Smooth muscle cell of the brain vasculature (primary cell): Measurements from ENCODE around the gene GALNTL6.
A peak's percentile ranks its signal among the peaks of the same experiment; 100 is the strongest.

Experiments used
- DNase-seq: peaks from one replicate; pipeline ENCODE4 v3.0.0-alpha.2; 2012; ENCODE audit warnings: low read depth, low spot score

The GALNTL6 gene

DNA sequence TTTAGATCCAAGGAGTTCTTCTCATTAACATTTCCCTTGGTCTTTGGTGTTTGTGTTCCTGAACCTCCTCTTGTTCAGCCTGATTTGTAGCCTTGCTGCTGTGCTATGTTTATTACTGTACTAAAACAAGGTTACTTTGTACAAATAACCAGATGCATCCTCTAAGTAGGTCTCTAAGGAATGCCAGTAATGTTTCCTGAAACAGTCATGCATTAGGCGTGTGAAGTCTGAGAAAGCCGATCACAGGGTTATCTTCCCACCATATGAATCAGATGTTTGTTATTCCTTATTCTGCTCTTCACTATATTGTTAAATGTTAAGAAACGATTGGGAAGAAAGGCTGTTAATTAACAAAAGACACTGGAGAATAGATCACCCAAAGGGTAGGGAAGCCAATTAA, 66.9 kb downstream of the GALNTL6 start:
- DNase-seq: peak; percentile 20

DNA sequence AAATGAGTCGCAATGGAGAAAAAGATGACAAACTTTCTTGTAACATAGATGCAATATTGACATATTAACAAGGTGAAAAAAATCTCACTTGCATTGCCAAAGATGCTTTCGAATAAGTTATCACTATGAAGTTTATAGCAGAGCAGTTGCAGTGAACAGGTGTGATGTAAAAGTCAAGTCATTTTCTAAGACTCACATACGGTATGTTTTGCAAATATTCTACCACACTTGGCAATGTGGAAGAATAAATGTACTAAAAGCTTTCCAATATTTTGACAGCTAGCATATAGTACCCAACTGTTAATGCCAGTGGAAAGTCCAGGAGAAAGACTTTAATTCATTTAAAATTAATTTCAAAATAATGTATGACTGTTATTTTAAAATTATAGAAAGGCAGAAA, 76.5 kb downstream of the GALNTL6 start:
- no peak for DNase-seq

DNA sequence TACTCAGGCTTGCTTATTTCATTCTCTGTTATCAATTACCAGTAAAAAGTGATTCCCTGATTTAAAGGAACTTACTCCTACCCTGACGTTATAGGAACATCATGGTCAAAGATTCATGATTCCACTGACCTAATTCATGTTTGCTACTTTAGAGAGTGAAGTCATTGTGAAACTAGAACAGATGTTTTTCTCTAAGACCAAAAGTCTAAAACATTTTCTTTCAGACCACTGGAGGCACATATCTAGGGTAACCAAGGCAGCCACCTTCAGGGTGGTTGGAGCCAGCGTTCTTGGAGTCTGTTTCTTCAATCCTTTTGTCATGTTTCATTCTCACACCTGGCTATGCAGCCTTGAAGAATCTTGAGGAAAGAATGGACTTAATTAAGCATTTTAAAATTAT, 77.8 kb downstream of the GALNTL6 start:
- DNase-seq: no peak

DNA sequence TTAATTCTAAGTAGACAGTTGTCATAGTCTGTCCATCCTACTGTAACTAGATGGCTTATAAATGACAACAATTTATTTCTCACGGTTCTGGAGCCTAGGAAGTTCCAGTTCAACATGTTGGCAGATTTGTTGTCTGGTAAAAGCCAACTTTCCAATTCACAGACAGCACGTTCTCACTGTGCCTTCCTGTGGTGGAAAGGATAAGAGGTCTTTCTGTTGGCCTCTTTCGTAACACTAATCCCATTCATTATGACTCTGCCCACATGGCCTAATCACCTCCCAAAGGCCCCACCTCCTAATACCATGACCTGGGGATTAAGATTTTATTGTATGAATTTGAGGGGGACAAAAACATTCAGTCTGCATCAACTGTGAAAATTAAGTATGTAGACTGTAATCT, 83.2 kb downstream of the GALNTL6 start:
- DNase-seq: no peak

DNA sequence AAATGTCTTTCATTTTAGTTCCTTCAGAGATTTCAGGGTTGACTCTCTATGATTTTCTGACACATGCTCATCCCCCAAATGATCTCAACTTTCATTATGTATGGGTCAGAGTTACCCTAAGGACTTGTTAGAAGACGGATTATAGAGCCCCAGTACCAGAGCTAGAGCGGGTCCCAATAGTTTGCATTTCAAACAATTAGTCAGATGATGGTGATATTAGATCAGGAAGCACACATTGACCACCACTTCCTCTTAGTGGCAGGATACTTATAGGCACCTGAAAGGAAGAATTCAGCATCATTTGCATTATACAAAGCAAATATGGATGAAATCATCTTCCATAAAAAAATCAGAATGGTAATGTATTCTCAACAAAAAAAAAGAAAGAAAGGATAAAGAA, 106.1 kb downstream of the GALNTL6 start:
- no peak for DNase-seq

DNA sequence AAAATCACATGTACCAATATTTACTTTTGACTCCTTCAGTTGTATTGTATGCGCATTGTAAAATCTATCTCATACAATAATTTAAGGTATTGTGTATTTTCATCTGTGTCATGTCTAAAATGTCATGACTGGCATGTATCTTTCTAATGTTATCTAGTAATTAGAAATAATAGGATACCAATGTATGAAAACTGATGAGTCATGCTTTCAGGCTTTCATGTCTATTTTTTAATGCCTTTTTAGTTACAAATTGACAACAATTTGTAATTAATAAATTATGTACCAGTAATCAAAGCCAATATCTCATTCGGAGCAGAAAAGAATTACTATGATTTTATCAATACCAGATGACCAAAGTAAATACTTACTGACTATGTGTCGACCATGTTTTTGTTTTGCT, 107.7 kb downstream of the GALNTL6 start:
- no peak for DNase-seq

DNA sequence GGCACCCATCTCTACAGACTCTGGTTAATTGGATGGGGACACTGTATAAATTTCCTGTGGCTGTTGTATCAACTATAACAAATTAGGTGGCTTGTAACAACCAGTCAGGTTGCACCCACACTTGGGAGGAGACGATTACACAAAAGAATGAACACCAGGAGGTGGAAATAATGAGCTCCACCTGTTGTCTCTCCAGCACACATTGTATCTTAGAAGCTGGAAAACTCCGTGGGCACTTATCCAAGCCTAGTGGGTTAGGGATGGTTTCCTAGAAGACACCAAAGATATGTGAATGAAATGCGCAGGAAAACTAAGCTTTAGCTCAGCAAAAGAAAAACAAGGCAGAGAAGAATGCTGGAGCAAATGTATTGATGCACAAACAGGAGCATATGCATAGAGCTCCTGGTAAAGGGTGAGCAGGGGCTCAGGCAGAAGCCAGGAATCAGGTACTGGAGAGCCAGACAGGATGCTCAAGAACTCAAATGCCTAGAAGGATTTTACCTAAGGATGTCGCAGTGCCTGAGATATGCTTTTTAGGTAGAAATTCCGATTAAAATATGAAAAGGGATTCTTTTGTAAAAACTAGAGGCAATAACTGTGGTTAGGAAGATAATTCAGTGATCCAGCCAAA, 111.7 kb downstream of the GALNTL6 start:
- no peak for DNase-seq

DNA sequence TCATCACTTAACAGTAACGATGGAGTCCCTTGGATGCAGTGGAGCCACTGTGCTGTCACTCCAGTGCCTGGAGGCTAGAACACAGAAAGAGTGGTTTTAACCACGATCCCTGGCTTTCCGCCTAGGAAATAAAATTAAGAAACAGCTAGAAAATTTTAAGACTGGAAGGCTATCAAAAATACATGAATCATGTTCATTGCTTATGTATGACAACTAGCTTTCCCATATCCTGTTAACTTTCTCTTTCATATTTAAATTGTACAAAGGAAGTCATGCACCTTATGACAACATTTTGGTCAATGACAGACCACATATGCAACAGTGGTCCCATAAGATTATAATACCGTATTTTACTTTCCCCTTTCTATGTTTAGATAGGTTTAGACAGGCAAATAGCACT, 115.1 kb downstream of the GALNTL6 start:
- DNase-seq: no peak

DNA sequence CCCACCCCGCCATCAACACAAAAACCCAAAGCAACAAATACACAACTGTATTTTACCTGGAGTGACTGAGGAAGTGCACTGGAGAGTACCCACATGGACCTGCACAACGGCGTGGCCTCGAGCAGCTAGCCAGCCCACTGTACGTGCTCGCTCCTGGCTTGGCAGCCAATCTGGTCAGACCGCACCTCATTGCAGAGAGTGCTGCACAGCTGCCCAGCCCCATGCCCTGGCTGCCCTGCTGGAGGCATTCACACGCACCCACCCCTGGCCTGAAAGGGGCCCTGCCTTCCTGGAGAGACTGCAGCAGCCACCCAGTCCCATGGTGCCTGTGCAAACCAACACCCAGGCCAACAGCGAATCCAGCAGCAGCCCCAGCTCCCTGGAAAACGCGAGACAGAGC, 116.3 kb downstream of the GALNTL6 start:
- no peak for DNase-seq

DNA sequence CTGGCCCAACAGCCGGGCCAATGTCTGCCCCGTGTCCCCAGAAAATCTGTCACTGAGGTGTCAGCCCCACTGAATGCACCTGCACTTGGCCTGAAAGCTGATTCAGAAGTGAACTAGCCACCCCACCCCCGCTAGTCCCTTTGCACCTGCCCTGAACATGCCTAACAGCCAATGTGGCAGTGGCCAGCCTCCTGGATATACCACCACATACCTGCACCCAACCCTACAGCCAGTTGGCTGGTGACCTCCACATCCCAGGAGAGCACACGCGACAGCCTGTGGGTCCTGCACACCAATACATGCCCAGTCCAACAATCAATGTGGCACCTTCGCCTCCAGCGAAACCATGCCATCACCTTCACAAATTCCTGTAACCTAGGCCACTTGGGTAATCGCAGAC, 116.7 kb downstream of the GALNTL6 start:
- DNase-seq: no peak

DNA sequence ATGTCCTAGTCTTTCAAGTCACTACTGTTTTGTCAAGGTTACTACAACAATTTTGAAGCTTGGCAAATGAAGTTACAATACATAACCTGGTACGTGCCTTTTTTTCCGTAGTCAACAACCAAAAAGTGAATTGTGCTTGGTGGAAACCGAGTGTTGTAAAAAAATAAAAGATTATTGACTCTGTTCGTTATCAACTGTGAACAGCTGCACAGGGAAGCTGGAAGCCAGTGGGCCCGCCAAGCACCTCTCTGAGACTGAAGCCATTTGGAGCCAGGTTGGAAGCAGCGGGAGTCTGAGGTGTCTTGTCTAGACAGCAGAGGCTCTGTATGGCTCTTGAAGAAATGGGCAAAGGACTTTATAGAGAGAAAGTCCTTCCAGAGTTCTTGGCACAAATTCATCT, 119.0 kb downstream of the GALNTL6 start:
- DNase-seq: no peak

DNA sequence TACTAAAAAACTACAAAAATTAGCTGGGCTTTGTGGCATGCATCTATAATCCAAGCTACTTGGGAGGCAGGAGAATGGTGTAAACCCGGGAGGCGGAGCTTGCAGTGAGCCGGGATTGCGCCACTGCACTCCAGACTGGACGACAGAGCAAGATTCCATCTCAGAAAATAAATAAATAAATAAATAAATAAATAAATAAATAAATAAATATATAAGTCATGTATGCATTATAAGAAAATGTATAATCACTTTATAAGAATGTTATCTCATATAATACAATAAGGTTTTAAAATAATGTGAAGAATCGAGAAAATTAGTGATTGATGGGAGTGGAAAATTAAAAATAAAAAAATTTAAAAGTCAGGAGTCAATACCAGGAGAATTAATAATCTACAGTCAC, 127.5 kb downstream of the GALNTL6 start:
- no peak for DNase-seq

DNA sequence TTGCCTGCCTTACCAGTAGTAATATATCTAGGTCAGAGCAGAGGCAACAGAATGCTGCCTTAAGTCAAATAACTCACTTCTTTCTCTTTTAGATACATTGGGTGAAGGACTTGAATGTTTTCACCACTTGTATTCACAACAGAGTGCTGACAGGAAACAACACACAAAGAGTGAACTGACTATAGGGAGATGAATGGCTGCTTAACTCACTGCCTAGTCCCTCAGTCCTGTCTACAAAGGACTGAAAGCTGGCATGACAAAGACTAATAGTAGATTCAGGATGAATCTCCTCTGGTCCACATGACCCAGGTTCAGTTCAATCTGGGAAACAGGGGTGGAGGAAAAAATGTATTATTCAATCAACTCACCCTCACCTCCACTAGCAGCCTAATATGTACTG, 134.2 kb downstream of the GALNTL6 start:
- DNase-seq: no peak

DNA sequence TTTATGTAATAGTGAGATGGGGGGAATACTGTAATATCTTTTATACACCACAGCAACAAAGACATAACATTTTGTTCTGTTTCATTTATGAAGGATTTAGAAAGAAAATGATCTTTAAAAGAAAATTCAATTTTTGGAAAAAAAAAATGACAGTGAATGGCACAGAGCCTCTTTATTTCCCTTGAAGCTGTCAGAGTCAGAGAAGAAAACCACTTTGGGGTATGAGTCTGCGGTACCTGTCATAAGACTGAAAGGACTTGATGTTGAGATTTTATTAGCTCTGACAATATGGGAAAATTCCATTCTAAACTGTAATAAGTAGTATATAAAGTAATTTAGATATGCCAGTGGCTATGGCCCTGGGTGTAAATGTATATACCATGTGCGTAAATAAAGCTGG, 134.8 kb downstream of the GALNTL6 start:
- DNase-seq: no peak

DNA sequence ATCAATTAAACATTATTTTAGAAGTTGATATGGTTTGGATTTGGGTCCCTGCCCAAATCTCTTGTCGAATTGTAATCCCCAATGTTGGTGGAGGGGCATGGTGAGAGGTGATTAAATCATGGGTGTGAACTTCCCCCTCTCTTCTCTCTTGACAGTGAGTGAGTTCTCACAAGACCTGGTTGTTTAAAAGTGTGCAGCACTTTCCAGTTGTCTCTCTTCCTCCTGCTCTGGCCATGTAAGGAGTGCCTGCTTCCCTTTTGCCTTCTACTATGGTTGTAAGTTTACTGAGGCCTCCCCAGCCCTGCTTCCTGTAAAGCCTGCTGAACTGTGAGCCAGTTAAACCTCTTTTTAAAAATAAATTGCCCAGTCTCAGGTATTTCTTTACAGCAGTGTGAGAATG, 141.4 kb downstream of the GALNTL6 start:
- no peak for DNase-seq

DNA sequence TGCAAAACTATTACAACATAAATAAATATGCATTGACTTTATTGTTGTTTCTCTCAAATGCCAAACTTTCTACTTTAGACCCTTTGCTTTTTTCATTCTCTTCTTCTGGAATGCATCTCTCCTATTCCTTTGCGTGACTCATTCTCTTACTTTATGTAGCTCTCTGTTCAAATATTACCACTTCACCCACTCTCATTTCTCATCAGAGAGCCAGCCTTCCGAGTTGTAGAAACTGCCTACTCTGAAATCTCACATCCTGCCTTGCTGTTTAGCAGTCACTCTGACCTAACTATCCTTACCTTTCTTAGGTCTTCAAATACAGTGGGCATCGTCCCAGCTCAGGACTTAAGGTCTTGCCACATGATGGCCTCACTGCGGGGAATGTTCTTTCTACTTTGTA, 143.5 kb downstream of the GALNTL6 start:
- no peak for DNase-seq

DNA sequence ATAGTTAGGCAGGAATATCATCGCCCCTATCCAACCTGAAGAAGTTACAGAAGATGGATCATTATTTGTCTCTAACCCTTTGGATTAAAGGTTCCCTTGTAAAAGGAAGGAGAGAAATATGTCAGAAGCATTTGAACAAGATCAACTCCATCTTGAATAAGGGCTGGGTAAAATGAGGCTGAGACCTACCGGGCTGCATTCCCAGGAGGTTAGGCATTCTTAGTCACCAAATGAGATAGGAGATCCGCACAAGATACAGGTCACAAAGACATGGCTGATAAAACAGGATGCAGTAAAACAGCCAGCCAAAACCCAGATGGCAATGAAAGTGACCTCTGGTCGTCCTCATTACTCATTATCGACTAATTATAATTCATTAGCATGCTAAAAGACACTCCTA, 148.9 kb downstream of the GALNTL6 start:
- no peak for DNase-seq

DNA sequence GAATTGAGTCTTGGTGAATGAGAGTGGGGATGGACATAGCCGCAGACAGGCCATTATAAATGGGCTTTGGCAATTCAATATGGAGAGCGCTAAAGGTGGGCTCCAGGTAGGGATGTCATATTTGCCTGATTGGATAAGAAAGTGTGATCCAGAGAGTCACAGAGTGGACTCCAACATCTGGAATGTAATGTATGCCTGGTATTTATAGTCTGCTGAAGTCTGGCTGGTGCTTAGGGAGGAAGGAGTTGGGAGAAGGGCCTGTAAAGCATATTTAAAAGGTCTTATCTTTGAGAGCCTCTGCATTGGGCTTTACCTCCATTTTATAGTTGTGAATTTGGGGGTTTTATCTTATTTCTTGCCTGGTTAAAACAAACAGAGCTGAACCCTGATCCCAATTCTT, 153.2 kb downstream of the GALNTL6 start:
- no peak for DNase-seq

DNA sequence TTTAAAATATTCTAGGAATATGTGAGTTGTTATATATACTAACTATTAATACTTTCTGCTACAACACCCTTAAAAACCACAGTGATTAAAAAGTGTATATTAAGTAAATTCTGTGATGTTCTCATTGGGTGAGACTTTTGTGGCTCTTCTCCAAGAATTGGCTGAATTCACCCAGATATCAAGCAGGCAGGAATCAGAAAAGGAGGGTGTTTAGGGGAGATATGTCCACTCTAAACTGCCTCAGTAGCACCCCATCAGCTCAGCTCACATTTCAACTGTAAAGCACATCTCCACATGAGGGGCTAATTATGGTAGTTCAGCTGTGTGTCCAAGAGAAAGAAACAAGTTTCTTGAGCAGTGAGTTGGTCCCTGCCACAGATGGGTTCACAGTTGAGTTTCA, 165.0 kb downstream of the GALNTL6 start:
- no peak for DNase-seq

DNA sequence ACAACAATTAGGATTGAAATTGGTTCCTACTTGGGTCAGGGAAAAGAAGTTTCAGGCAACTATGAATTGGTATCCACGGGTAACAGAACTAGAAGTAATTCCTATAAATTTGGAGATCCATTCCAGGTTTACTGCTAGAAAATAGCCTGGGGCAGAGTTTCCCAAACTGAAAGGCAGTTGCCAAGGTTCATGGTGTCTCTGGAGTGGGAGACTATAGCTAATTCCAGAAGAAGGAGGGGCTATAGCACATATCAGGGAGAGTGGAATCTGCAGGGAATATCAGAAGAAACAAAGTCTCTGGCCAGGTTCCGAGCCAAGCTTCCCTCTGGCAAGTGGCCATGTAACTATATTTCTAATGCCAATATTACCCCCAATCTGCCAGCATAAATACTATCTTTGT, 166.3 kb downstream of the GALNTL6 start:
- no peak for DNase-seq

DNA sequence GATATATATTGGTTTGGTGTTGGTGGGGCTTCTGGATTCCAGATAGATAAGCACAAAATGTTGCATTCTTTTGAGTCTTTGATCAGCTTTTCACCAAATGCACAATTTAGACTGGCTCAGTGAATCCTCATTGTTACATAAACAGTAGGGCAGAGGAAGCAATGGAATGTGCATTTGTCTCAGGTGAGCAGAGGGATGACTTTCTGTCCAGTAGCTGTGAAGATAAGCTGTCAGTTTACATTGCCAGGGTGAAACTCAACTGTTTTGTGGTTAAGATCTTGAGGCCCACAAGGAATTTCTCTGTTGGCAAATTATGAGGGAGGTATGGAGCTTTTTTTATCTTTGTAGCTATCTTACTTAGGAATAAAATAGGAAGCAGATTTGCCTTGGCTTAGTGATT, 168.0 kb downstream of the GALNTL6 start:
- no peak for DNase-seq

DNA sequence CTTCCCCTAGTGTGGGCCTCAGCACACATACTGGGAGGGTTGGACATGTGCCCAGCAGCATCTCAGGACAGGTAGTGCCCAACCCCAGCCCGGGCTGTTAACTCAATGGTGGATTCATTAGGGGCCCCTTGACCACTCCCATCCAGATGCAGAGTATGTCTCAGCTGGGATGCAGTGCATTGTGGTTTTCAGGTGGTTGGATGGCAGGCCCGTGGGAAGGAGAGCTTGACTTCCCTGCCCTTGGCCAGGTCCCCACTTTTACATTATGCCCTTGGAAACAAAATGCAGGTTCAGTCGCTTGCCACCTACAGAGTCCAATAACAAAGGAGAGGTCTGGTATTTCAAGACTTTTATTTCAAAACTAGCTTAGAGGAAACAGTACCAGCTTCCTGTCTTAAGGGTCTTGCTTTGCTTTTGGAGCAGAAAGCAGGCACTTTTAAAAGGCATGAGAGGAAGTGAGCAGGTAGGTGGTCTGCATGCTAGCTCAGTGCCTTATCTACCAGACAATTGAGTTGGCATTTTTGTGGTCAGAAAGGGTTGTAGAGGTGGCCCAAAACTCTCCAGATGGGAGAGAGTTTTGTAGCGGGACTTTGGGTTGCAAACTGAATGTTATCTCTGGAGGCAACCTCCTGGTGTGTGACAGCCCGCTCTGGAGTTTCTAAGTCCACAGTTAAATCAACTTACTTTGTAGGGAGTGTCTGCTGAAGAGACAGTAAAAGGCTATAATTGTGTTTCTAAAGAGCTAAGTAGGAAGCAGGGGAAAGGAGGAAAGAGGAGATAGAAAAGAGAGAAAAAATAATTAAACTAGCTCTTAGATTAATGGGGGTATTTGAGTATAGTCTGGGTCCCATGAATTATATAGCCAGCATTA, 171.0 kb downstream of the GALNTL6 start:
- DNase-seq: peak; percentile 3

DNA sequence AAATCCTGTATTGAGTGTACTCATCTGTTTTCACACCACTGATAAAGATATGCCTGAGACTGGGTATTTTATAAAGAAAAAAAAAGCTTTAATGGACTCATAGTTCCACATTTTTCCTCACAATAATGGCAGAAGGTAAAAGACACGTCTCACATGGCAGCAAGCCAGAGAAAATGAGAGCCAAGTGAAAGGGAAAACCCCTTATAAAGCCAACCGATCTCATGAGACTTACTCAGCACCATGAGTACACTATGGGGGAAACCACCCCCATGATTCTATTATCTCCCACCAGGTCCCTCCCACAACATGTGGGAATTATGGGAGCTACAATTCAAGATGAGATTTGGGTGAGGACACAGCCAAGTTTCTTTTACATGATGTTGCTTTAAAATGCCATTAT, 171.9 kb downstream of the GALNTL6 start:
- no peak for DNase-seq

DNA sequence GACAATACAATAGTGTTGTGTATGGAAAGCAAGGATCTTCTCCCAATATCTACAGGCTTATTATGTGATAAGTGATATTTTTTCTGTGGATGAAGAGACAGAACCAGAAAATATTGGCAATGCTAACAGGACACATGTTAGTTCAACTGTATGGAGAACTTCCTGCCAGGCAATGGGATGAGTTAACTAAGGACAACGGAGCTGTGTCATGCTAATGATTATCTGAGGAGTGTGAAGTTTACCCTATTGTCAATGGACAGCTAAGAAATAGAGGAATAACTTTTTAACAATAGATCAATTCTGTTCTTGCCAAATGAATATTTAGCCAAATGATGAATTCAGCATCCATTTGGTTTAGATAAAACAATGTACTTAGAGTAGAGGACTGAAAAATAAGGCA, 180.0 kb downstream of the GALNTL6 start:
- no peak for DNase-seq
